ENCODE measurements around the gene INPP5E. TPM values are rescaled to one million over a fixed set of nuclear protein-coding genes. Genes with fewer than 3 reads are reported as not detected.

Gene INPP5E
- total RNA-seq, 1 donor from 2014 or later, result 10.6 TPM

Other genes starting within 250 kb of the INPP5E start
- not detected for gene LHX3, start 234.7 kb downstream of the INPP5E start, total RNA-seq
- gene QSOX2, start 194.0 kb downstream of the INPP5E start, total RNA-seq, result 8.0 TPM
- not detected for gene CCDC187, start 135.8 kb downstream of the INPP5E start, total RNA-seq
- 69.0 TPM for gene GPSM1, start 112.3 kb downstream of the INPP5E start, total RNA-seq
- 37.6 TPM for gene DNLZ, start 76.1 kb downstream of the INPP5E start, total RNA-seq
- gene CARD9, start 66.2 kb downstream of the INPP5E start, total RNA-seq, result 1.2 TPM
- gene SNAPC4, start 39.7 kb downstream of the INPP5E start, total RNA-seq, result 5.2 TPM
- 20.1 TPM for gene ENTR1, start 29.2 kb downstream of the INPP5E start, total RNA-seq
- 80.9 TPM for gene PMPCA, start 29.2 kb downstream of the INPP5E start, total RNA-seq
- 23.4 TPM for gene SEC16A, start 43.2 kb upstream of the INPP5E start, total RNA-seq
- gene NOTCH1, start 106.2 kb upstream of the INPP5E start, total RNA-seq, result 17.6 TPM
- 81.5 TPM for gene EGFL7, start 223.1 kb upstream of the INPP5E start, total RNA-seq
- gene AGPAT2, start 247.6 kb upstream of the INPP5E start, total RNA-seq, result 48.8 TPM